EH (cell line): Measurements from ENCODE around the gene DIAPH1.

Source experiments
- DNase-seq: peaks from one replicate; pipeline ENCODE4 v3.0.0-alpha.2; 2015; ENCODE audit warnings: low read depth

The DIAPH1 gene

DNA sequence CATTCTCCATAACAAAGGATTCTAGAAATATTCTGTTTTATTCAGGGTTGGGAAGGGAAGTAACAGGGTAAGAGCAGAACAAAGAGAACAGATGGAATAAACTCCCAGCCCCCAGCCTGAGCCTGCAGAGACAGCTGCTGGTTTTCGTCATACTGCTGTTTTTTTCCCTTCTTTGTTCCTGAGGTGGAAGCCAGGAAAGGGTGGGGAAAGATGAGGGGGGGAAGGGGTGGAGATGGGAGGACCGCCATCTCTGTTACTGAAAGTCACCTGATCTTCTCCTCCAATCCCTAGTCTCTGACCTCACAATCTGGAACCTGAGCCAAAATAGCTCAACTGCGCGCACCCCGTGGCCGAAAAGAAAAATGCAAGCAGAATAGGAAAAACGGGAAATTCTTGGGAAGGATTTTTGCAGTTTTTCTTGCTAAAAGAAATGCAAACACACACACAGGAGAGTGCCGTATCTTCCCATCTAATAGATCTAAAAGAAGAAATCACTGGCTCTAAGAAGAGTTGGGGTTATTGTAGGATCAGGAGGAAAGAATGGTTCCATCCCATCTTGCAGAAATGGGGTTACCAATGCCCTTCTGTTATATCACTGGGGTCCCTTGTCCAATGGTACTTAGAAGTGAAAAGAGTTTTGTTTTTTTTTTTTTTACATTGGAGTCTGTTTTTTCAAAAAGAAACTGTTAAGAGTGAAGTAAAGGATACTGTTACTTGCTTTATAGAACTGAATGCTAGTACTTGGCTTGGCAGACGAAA lies 57.9 kb downstream of the DIAPH1 start:
- peak; percentile 98 for DNase-seq

DNA sequence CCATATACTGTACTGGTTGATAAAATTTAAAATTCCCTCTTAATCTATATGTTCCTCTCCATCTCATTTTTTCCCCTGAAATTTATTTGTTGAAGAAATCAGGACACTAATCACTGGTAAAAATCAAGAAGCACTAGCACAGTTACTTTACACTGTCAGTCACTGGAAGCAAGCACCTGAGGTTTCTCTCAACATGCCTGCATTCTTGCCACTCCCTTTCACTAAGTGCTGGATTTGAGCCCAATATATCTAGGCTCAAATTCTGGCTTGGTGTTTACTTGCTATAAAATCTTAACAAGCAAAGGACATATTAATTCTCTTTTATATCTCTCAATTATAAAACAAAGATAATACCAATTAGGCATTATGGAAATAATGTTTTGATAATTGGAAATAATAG lies 58.6 kb downstream of the DIAPH1 start:
- DNase-seq = no peak

DNA sequence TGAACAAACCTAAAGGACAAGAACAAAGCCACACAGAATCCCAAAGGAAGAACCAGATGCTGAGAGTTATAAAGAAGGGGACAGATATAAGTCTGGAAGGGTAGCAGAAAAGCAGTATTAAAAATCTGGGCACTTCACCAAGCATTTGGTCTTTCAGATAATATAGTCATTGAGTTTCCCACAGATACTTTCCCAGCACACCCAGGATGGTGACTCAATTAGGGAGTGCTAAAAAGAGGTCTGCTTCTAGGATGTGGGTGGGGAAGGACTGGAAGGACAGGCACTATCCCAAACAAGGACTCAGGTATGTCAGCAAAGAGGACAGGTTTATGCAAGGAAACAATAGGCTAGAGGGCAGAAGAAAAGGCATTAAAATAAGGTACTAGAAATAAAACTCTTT lies 59.3 kb downstream of the DIAPH1 start:
- peak; percentile 76 for DNase-seq

DNA sequence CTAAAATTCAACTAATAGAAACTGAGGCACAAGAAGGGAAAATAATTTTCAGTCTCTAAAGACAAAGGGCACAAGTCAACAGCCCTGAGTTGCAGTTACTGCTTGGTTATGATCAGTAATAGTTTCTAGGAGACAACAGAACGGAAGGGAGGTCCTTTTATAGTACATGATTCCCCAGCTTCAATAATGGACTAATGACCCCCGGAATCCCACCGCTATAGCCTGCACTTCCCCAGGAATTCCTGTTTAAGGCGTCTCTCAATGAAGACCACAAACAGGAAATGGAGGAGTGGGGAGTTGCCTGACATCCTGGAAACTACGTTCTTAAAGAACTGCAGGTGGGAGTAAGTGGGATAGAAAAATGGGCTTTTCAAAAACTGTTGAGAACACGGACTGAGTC lies 60.6 kb downstream of the DIAPH1 start:
- DNase-seq = peak; percentile 8

DNA sequence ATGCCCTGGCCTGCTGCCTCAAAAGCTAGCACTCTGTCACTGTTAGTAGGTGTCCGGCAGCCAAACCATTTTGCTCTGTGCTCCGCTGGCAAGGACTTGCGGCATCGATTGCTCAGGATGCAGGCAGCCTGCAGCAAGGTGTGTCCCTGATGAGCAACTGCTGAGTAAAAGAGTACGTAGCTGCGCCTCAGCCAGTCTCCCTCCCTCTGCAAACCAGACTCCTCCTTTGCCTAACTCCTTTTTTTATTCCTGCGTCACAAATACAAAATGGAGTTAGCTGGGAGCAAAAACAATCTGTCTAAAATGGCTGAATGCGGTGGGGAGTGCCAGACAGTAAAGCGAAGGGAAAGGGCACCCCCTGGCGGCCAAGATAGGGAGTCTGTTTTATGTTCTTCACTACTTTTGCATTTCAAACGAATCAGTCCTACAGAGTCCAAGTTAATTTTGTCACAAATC lies 61.1 kb downstream of the DIAPH1 start:
- DNase-seq = peak; percentile 99

DNA sequence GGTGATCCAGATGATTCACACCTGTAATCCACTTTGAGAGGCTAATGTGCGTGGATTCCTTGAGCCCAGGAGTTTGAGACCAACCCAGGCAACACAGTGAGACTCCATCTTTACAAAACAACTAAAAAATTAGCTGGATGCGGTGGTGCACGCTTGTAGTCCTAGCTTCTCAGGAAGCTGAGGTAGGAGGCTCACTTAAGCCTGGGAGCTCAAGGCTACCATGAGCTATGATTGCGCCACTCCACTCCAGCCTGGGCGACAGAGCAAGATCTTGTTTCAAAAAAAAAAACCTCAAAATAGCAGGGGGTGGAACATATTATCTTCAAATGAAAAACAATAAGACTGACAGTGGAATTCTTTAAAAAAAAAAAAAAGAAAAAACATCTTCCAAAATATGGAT lies 70.9 kb downstream of the DIAPH1 start:
- no peak for DNase-seq

DNA sequence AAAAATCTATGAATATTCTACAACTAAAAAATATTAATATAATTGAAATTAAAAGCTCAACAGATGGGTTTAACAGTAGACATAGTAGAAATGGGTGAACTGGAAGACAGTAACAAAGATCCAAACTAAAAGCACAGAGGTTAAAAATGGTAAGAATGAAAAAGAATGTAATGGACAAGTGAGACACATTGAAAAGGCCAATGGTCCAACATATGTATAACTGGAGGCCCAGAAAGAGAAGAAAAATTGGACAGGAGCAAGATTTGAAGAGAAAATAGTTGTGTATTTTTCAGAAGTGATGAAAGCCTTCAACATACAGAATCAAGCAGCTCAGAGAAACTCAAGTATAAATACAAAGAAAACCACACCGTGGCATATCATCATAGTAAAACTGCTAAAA lies 71.3 kb downstream of the DIAPH1 start:
- DNase-seq = peak; percentile 12

DNA sequence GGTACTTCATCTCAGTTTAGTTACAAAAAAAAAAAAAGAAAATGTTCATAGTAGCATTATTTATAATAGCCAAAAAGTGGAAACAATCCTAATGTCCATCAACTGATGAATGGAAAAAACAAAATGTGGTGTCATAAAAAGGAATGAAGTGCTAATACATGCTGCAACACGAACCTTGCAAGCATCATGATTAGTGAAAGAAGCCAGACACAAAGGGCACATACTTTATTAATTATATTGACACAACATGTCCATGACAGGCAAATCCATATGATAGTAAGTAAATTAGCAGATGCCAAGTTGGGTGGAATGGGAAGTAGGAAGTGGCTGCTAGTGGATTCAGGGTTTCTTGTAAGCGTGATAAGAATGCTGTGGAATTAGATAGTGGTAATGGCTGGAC lies 75.7 kb downstream of the DIAPH1 start:
- no peak for DNase-seq

DNA sequence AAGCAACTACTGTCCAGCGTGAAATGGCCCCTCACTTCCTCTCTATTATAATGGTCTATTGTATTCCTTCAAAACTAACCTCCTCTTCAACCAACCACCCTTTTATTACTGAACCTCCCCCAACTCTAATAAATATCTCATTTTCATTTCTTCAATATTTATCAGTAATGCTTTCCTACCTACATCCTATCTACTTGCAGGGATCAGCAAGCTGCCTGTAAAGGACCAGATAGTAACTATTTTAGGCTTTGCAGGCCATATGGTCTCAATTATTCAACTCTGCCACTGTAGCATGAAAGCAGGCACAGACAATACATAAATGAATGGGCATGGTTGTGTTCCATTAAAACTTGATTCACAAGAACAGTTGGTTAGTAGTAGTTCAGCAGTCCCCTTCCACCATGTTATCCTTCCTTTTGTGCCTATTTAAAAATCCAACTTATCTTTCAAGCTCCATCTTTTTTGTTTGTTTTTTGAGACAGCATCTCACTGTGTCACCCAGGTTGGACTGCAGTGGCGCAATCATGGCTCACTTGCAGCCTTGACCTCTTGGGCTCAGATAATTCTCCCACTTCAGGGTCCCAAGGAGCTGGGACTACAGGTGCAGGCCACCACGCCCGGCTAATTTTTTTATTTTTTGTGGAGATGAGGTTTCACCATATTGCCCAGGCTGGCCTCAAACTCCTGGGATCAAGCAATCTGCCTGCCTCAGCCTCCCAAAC lies 84.1 kb downstream of the DIAPH1 start:
- peak; percentile 52 for DNase-seq

DNA sequence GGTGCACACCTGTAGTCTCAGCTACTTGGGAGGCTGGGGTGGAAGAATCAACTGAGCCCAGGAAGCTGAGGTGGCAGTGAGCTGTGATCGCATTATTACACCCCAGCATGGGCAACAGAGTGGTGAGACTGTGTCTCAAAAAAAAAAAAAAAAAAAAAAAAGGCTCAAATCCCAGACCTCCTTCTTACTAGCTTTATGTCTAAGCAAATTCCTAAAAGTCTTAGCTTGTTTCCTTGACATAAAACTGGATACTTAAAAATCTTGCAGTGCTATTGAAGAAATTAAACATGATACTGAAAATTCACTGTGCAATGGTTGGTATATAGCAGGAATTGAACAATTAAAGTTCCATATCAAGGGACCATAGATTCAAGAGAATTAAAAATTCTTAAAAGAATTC lies 84.9 kb downstream of the DIAPH1 start:
- peak; percentile 67 for DNase-seq

DNA sequence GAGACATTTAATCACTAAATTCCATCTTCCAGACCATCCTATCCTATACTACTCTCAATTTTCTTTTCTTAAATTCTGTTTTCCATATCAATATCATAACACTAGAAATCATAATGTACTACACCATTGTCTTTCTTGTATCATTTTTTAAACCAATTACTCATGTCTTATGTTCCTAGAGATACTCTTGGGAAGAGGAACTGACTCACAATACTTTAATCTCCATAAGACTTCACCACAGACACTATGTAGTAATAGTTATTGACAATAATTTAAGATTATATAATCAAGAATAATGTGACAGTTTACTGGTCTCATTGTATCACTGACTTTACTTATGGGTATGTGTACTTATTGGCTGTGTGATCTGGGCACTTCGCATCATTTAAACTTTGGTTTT lies 86.1 kb downstream of the DIAPH1 start:
- DNase-seq = no peak

DNA sequence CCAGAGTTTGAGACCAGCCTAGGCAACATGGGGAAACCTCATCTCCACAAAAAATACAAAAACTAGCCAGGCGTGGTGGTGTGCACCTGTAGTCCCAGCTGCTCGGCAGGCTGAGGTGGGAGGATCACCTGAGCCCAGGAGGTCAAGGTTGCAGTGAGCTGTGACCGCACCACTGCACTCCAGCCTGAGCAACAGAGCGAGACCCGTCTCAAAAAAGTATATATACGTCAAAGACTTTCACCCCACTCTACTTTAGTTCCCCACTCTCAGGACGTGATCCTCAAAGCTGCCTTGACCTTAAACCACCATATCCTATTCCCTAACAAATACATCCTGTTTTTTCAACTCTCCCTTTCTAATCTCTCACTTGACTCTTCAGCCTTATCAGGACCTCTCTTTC lies 88.9 kb downstream of the DIAPH1 start:
- no peak for DNase-seq

DNA sequence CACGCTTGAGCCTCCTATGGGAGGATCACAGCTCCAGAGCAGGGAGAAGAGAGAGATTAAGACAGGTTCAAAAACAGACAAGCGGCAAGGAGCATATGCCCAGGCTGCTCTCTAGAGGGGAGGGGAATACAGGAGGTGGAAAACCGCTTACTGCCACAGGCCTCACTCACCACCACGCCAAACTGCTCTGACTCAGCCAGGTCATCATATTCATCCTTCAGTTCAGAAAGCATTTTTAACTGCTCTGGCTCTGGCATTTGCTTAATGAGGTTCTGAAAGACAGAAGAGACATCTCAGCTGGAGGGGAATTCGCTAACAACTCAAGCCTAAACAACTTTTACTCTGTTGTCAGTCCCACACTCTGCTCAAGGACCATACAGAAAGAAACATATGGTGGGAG lies 89.8 kb downstream of the DIAPH1 start:
- DNase-seq = peak; percentile 80

DNA sequence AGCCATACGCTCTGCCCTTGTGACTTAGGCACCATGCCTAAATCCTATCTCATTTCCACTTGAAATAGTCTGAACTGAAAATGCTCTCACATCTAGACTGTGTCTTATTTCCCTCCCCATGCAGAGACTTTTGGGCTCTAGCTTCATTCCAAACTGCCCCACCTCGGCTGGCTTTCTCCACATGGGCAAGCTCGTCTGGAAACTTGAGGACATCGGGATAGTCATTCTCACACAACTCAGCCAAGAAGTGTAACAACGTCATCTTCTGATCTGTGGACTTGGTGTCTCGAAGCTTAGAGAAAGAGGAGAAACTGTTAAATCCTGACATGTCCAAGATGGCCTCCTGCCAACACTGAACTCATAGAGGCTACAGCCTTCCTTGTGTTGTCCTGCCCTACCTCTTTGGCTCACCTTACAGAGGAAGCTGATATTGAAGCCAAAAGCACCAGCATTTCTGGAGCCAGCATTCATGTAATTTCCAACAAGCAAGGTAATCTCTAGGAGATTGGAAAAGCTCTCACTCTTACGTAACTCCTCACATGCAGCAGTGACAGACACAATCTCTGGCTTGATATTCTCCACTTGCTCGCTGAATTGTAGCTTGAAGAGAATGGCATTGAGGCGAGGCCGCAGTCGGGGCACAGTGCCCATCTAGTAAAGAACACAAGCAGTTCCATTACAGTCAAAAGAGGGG lies 90.4 kb downstream of the DIAPH1 start:
- no peak for DNase-seq

DNA sequence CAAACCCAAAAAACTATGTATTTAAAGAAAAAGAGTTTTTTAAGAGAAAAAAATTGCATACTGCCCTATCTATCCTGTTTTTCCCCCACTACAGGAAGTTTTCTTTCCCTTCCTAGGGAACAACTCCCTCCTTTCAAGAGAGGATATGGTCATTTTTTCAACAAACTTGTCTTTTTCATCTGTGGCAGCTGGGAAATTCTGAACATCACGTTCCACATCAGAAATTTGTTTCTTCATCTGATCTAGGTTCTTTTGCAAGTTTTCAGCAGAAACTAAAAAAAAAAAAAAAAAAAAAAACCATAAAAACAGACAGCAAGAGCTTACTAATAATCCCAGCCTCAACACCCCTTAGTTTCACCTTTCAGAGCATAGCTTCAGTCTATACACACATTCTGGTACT lies 91.4 kb downstream of the DIAPH1 start:
- no peak for DNase-seq

DNA sequence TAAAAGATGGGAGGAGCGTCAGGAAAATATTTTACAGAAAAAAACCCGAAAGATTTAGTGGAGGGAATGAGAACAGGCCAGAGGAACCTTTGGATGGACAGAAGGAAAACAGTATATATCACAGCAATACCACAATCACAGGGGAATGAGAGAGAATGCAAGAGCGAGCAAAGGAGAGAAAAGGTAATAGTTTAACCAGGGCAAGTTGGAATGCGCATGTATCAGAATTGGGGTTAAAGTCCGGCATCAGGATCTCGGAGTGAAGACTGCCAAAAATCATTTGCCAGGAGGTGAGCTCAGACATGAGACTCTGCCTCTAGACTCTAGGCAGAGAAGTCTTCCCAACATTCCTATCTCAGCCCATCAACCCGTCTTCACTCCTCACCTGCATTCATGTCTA lies 93.1 kb downstream of the DIAPH1 start:
- no peak for DNase-seq

DNA sequence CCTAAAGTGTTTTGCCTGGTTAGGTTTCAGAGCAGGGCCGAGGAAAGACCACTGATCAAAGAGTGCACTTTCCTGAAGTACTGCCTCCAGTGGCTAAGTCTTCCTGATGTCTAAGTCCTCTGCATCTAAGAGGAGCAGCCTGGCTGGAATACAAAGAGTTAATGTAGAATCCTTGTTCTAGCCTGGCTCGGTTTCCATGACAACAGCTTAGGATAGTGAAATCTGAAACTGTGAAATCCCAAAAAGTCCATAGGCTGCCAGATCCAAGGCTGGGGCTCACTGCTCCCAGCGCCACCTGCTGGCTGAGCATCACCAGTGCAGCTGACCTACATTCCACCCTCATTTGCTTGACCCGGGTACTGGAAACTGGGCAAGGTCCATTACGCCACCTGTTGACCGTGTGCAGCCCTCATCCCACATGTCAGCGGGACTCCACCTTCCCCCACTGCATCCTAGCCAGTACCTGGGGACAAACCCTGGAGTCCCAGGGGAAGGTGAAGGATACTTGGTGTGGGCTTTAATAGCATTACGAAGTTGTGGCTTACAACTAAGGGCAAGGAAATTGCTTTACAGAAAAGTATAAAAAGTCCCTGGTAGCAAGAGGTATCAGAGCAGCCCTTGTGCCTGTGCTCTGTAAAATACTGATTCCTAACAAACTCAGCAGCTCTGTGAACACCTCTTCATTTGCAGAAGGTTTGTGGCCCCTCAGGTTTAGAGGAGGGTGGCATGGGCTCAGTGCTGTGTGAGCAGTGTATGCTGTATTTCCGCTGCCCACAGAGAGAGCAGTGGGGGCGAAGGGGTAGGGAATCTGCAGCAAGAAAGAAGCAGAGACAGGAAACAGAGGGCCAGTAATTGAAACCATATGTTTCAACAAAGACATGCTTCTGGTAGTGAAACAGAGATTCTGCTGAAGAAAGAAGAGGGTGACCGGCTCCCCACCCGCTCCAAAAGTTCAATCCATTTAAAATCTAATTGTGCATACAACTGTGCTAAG lies 93.9 kb downstream of the DIAPH1 start:
- DNase-seq = peak; percentile 97

DNA sequence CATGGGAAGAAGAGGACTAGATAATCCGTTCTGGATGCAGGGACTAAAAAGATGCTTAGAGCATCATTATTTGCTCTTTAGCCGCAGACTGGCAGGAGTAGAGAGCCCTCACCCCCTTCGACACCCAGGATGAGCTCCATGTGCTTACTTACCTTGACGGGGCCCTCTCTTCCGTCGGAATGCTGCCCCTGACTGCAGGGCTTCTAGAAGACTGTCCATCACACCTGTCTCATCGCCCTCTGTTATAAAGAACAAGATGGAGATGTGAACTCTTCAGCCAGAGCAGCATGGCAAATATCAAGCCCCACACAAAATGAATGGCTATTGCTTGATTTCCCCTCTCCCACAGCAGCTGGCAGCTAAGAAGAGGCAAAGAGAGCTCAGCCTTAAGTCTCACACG lies 94.8 kb downstream of the DIAPH1 start:
- DNase-seq = no peak

DNA sequence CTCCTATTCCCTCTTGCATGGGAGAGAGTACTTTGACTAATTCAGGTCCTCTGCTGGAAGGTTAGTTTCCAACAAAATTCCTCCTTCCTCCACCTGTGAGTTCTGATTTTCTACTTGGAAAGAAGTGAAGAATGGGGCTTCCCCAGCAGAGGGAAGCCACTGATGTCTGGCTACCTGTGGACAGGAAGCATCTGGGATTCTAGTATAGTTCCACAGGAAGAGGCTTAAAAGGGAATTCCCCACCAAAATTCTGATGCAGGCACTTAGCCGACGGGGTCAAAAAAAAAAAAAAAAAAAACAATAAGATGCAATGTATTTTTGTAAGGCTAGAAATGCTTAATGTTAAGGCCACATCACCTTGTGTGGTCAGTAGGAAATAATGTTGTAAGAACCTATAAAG lies 96.5 kb downstream of the DIAPH1 start:
- no peak for DNase-seq

DNA sequence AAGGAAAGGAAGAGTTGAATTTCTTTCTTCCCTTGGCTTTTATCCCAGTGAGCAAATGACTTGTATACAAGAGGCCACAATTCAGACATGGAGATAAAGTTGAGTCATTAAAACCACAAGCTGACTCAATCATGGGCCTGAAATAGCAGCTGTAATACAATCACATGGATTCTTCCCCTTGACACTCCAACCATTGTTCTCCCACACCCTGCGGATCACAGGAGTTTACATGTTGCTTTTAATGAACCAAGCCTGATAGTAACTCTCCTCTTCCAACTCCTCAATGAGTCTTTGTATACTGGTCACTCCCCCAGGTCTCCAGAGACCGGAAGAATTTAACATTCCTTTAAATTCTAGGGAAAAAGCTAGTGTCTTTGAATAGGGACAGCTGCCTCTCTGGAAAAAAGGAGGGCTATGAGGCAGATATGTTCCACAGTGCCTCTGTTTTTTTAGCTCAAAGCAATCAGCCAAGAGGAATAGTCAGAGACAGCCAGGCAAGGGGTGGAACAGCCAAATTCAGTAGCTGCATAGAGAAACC lies 97.5 kb downstream of the DIAPH1 start:
- peak; percentile 99 for DNase-seq
